ENCODE measurements around the gene U2SURP.
A peak's percentile ranks its signal among the peaks of the same experiment; 100 is the strongest.

U2SURP gene

DNA sequence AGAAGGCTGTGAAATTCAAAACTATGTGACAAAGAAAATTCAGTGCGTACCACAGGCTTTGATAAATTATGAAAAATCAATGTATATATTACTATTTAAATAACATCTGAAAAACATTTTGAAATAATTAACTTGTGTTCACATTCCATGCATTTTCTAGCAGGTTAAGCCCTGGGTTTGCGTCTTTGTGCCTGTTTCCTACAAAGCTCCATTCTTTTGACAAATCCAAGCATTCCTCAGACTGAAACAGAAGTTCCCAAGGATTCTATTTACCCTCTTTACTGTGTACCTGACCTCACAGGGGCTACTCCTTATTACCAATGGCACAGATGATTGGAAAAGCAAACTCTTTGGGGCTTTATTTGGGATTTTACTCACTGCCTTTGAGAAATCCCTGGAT lies 39.8 kb upstream of the U2SURP start:
- no peak for DNase-seq (ENCODE audit: low read depth)
- TF ChIP-seq, protein P1, sequence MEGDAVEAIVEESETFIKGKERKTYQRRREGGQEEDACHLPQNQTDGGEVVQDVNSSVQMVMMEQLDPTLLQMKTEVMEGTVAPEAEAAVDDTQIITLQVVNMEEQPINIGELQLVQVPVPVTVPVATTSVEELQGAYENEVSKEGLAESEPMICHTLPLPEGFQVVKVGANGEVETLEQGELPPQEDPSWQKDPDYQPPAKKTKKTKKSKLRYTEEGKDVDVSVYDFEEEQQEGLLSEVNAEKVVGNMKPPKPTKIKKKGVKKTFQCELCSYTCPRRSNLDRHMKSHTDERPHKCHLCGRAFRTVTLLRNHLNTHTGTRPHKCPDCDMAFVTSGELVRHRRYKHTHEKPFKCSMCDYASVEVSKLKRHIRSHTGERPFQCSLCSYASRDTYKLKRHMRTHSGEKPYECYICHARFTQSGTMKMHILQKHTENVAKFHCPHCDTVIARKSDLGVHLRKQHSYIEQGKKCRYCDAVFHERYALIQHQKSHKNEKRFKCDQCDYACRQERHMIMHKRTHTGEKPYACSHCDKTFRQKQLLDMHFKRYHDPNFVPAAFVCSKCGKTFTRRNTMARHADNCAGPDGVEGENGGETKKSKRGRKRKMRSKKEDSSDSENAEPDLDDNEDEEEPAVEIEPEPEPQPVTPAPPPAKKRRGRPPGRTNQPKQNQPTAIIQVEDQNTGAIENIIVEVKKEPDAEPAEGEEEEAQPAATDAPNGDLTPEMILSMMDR (IDR thresholded peaks at IDR 0.05; ENCODE audit: low read depth, low read length, missing control alignments) = no peak
- no peak overlapping the region for H3K4me3 ChIP-seq (ENCODE audit: low read depth, low read length)

DNA sequence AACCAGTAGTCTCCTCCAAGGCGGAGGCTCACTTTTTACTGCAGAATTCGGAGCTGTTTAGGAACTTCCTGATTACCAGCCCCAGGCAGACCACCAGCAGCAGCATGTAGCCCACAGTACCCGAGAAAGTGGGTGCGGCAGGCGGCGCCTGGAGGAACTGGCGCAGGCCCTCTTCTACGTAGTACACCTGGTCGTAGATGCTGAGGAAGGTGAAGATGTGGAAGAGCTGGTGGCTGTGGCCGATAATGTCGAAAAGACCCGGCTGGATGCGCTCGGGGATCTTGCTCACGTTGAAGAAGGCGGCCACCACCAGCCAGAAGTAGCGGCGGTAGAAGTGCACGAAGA lies 39.2 kb upstream of the U2SURP start:
- no peak for DNase-seq (ENCODE audit: low read depth)
- no peak overlapping the region for H3K4me3 ChIP-seq (ENCODE audit: low read depth, low read length)
- TF ChIP-seq, protein P1 (IDR thresholded peaks at IDR 0.05; ENCODE audit: low read depth, low read length, missing control alignments) = no peak

DNA sequence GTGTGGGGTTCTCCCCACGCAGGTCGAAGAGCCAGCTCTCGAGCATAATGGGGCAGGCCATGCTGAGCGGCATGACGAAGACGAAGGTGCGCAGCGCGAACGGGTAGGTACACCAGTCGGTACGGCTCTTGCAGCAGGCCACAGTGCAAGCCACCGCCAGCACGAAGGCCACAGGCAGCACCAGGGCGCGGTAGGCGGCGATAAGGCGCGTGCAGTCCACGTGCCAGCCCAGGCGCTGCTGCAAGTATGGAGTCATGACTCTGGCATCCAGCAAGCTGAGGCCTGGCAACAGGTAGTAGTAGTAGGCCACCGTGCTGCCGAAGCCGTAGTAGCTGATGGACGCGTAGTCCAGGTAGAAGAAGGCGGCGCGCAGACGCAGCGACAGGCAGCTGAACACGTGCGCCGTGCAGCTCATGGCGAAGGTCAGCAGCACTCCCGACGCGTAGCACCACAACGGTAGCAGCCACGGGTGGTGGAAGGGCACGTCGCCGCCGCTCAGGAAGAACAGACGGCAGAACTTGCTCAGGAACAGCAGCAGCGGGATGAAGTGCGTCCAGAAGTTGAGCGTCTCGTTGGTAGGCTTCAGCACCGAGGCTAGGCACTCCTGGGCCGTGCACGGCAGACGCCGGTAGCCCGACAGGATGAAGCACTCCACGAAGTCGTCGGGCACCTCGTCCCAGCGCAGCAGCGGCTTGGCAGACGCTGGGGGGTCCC lies 38.7 kb upstream of the U2SURP start:
- DNase-seq (ENCODE audit: low read depth) = no peak
- TF ChIP-seq, protein P1 (IDR thresholded peaks at IDR 0.05; ENCODE audit: low read depth, low read length, missing control alignments) = no peak
- no peak overlapping the region; the same call in 1 of the 2 replicates for H3K4me3 ChIP-seq (ENCODE audit: low read depth, low read length)

DNA sequence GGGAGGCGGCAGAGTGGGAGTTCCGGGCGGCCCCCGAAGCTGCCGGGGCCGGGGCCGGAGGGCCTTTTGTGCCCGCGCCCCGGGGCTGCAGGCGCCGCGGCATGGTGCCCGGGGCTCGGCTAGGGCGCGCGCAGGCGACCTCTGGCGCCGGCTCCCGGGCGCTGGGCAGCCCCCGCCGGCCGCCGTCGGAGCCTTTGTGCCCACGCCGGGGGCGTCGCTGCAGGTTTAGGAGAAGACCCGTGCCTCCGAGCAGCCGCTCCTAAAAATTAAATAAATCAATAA lies 38.2 kb upstream of the U2SURP start:
- no peak for DNase-seq (ENCODE audit: low read depth)
- no peak overlapping the region; the same call in 1 of the 2 replicates for H3K4me3 ChIP-seq (ENCODE audit: low read depth, low read length)
- TF ChIP-seq, protein P1 (IDR thresholded peaks at IDR 0.05; ENCODE audit: low read depth, low read length, missing control alignments) = no peak

DNA sequence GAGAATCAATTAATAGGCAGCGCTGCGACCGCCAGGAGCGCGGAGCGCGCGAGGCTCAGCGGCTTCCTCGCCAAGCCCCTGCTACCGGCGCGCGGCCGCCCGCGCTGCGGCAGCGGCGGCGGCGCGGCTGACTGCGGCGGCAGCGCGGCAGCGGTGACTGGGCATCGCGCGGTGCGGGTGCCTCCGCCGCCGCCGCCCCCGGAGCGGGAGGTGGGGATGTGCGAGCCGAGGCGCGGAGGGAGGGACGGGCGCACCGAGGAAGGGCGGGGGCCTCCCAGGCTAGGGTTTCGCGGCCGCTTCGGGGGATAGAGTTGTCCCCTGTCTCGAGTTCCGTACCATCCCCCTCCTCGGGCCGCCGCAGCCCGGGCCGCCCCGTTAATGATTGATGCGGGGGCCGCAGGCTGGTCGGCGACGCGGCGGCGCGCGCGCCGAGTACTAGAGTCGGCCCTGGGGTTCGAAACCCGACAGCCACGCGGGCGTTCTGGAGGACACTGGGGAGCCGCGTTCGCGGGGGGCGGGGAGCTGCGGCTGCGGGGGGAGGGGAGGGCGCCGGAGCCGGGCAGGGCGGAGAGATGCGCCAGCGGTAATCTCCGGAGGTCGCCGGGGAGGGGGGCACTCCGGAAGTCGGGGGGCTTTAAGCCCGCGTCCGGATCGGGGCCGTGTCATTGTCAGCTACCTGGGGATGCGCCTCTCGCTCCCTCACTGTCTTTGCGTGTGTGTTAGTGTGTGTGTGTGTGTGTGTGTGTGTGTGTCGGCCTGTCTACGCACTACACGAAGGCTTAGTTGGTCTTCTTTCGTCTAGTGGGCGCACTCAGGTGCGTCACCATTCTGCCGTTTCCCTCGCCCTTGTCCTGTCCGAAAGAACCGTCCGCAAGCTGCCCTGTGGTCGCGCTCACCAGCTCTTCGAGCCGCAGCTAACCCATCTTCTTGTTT lies 37.6 kb upstream of the U2SURP start, which contains the start of gene PAQR9:
Gene PAQR9 (minus strand): TSS at position 159 of the 933 bp plus-strand sequence. CDS start 338 bp downstream, outside the sequence.
- DNase-seq (ENCODE audit: low read depth) = no peak
- H3K4me3 ChIP-seq (ENCODE audit: low read depth, low read length) = peak within 1 kb of the TSS; percentile 35
- TF ChIP-seq, protein P1 (IDR thresholded peaks at IDR 0.05; ENCODE audit: low read depth, low read length, missing control alignments) = no peak

DNA sequence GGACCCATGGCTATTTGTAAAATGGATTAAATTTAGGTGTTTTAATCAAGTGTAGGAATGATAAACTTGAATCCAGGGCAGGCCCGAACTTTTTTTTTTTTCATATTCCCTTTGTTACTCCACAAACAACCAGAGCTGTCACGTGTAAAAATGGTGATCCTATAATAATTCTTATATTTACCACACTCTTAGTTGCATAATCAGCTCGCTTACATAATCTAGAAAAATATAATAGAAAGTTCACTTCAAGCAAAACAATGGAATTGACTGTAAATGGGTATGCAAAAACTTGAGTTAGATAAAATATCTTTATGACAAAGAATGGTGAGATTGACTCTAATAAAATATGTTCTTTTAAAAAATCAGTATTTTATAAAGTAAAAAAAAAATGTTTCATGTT lies 35.8 kb upstream of the U2SURP start:
- no peak for DNase-seq (ENCODE audit: low read depth)
- TF ChIP-seq, protein P1 (IDR thresholded peaks at IDR 0.05; ENCODE audit: low read depth, low read length, missing control alignments) = no peak
- no peak overlapping the region for H3K4me3 ChIP-seq (ENCODE audit: low read depth, low read length)

All from GM12864 (cell line).